ENCODE results near the gene FGD4.

- no peak for TF ChIP-seq POLR2A (IDR thresholded peaks at IDR 0.05)
- TF ChIP-seq CTCF (IDR thresholded peaks at IDR 0.05) = no peak
These were observed 91.4 kb downstream of the FGD4 start for GRCh38 chr12:32490801-32491200.
